GM12864 (cell line): ENCODE measurements around the gene SYNGR4.
A peak's percentile ranks its signal among the peaks of the same experiment; 100 is the strongest.
"Not testable (repeated sequence)": the region's sequence is repeated elsewhere in the genome, so short reads cannot be mapped to it uniquely, and the experiment has no call there.

Source experiments
- DNase-seq: peaks from one replicate; pipeline ENCODE4 v3.0.0-alpha.2; 2011; ENCODE audit warnings: low read depth
- H3K4me3 ChIP-seq: 2 replicates; pipeline ENCODE4 v1.5.1; 2011; ENCODE audit warnings: mild to moderate bottlenecking, low read depth, low read length, control low read depth
- TF ChIP-seq, protein P1 (sequence below): IDR thresholded peaks from 2 replicates; pipeline ENCODE4 v1.5.1; 2011; ENCODE audit warnings: low read depth, mild to moderate bottlenecking, moderate library complexity, low read length, control low read depth, inconsistent platforms; ENCODE audit errors: missing control alignments

Gene SYNGR4

DNA sequence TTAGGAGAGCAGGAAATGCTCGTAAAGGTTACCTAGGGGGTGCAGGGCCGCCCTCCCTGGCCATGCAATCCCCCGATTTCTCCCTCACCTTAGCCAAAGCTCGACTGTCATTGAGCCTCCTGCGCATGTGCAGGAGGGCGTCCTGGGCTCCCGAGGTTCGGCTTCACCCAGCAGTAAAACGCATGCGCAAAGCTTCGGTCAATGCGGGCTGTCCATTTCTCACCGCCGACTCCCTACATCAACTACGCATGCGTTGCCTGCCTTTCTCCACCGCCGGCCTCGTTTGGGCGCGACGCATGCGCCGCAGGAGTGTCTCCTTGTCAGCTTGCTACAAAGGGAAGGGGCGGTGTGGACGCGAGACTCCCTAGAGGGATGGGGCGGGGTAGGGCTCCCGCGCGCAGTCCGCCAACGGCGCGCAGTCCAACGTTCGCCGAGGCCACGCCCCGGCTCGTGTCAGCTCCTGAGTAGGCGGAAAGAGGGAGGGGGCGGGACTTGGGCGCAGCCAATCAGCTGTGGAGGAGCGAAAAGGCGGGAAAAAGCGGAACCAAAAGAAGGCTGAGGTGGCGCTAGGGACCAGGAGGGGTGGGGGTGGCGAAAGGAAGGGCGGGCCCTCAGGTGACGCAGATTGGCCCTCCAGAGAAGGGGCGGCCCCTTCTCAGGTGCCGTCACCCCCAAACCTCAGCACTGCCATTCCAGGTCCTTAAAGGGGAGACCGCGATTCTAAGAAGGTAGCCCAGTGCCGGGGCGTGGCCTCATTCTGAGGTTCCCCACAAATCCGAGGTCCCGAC, at the start of gene SYNGR4, which contains the start of gene TMEM143:
Gene SYNGR4 (plus strand): TSS at position 558 of the 788 bp plus-strand sequence. CDS start 1,476 bp downstream, outside the sequence.
Gene TMEM143 (minus strand): TSS at position 131 of the 788 bp plus-strand sequence. CDS start 20 bp downstream, at position 111.
- peak; percentile 98 for DNase-seq
- TF ChIP-seq, protein P1, sequence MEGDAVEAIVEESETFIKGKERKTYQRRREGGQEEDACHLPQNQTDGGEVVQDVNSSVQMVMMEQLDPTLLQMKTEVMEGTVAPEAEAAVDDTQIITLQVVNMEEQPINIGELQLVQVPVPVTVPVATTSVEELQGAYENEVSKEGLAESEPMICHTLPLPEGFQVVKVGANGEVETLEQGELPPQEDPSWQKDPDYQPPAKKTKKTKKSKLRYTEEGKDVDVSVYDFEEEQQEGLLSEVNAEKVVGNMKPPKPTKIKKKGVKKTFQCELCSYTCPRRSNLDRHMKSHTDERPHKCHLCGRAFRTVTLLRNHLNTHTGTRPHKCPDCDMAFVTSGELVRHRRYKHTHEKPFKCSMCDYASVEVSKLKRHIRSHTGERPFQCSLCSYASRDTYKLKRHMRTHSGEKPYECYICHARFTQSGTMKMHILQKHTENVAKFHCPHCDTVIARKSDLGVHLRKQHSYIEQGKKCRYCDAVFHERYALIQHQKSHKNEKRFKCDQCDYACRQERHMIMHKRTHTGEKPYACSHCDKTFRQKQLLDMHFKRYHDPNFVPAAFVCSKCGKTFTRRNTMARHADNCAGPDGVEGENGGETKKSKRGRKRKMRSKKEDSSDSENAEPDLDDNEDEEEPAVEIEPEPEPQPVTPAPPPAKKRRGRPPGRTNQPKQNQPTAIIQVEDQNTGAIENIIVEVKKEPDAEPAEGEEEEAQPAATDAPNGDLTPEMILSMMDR, result no peak
- peak within 1 kb of the TSS; percentile 62 for H3K4me3 ChIP-seq

- no peak for DNase-seq
These were observed 48.5 kb upstream of the SYNGR4 start for GRCh38 chr19:48315712-48316111.

GRCh38 chr19:48317708-48317960, 46.5 kb upstream of the SYNGR4 start:
- not testable (repeated sequence) for DNase-seq, H3K4me3 ChIP-seq

More at GRCh38 chr19:48315712-48316111, 48.5 kb upstream of the SYNGR4 start:
- TF ChIP-seq, protein P1, result no peak
- no peak overlapping the region for H3K4me3 ChIP-seq

- no peak for DNase-seq
- TF ChIP-seq, protein P1, result no peak
- H3K4me3 ChIP-seq, result no peak overlapping the region
These were observed 45.7 kb upstream of the SYNGR4 start for GRCh38 chr19:48318286-48318987.

DNA sequence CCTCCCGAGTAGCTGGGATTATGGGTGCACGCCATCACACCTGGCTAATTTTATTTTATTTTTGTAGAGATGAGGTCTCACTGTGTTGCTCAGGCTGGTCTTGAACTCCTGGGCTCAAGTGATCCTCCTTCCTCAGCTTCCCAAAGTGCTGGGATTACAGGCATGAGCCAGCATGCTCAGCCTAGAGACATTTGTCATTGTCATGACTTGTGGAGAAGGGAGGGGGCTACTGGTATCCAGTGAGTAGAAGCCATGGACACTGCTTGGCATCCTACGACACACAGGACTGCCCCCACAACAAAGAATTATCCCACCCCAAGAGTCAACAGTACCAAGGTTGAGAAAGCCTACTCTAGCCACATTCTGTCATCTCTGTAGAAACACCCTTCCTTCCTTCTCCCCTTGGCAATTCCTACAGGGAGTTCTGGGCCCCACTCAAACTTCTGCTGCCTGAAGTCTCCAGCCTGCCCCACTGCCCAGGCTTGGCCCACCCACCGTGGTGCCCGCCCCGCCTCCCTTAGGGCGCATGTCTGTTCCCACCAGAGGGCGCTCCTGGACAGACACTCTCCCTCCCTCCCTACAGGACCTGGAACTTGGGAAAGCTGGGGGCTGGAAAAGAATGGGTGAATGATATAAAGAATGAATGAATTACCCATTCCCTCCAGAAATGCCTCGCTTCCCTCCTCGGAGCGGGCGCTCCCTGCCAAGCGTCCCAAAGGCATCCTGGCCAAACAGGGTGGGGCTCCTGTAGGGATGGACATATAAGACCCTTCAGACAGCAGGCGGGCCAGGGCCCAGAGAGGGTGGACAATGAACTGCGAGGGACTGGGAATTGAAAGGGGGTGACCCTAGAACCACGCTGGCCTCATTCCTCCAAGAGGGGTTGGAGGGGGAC, 44.3 kb upstream of the SYNGR4 start:
- TF ChIP-seq, protein P1, result peak; percentile 81
- DNase-seq, result no peak
- H3K4me3 ChIP-seq, result no peak overlapping the region

DNA sequence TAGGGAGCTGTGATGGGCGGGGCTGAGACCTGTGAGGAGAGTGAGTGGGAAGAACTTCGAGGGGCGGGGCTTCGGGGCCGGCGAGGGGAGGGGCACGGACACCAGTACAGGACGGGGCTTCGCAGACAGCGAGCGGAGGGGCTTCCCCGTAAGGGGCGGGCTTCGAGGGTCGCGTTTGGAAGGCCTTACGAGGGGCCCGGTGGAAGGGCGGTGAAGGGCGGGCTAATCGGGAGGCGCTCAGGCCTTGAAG, 42.9 kb upstream of the SYNGR4 start:
- H3K4me3 ChIP-seq, result peak overlapping the region; percentile 69
- DNase-seq, result peak; percentile 92
- TF ChIP-seq, protein P1, result no peak
